SK-N-SH treated with all-trans-retinoic acid at 6 μM for 48 hours (cell line): ENCODE measurements around the gene KPTN.

Experiments
- ARNTL ChIP-seq: fragments of 450-650 bp; formaldehyde crosslinking; IDR thresholded peaks from 2 replicates; pipeline ENCODE4 v1.5.0; 2020; ENCODE audit warnings: low read depth, mild to moderate bottlenecking, moderate library complexity, borderline replicate concordance
- BACH2 ChIP-seq: fragments of 250-450 bp; sonication (Bioruptor Pico); IDR thresholded peaks from 2 replicates; pipeline ENCODE4 v1.9.0; 2021; ENCODE audit warnings: mild to moderate bottlenecking, borderline replicate concordance
- ISL1 ChIP-seq: fragments of 250-450 bp; sonication (Bioruptor Pico); IDR thresholded peaks from 2 replicates; pipeline ENCODE4 v2.1.2; 2022; ENCODE audit warnings: mild to moderate bottlenecking, moderate library complexity
- PPARA ChIP-seq: fragments of 250-450 bp; sonication (Bioruptor Pico); IDR thresholded peaks from 2 replicates; pipeline ENCODE4 v1.5.0; 2020; ENCODE audit warnings: mild to moderate bottlenecking, borderline replicate concordance
- RARB ChIP-seq: fragments of 250-450 bp; sonication (Bioruptor Pico); IDR thresholded peaks from 2 replicates; pipeline ENCODE4 v1.8.0; 2021; ENCODE audit warnings: mild to moderate bottlenecking, moderate library complexity
- SNAI2 ChIP-seq: fragments of 250-450 bp; sonication (Bioruptor Pico); IDR thresholded peaks from 2 replicates; pipeline ENCODE4 v1.5.0; 2020; ENCODE audit warnings: mild to moderate bottlenecking, moderate library complexity
- TCF4 ChIP-seq: fragments of 250-450 bp; sonication (Bioruptor Pico); IDR thresholded peaks from 2 replicates; pipeline ENCODE4 v1.8.0; 2021; ENCODE audit warnings: mild to moderate bottlenecking, moderate library complexity, borderline replicate concordance
- ZFP30 ChIP-seq: fragments of 450-650 bp; formaldehyde crosslinking; IDR thresholded peaks from 2 replicates; pipeline ENCODE4 v1.5.0; 2022; ENCODE audit warnings: mild to moderate bottlenecking, moderate library complexity
- TF ChIP-seq, protein P1 (sequence below): fragments of 250-450 bp; sonication (Bioruptor Pico); IDR thresholded peaks from 2 replicates; pipeline ENCODE4 v1.8.0; 2020; ENCODE audit warnings: mild to moderate bottlenecking, moderate library complexity, borderline replicate concordance
- TF ChIP-seq, protein P2 (sequence below): fragments of 250-450 bp; sonication (Bioruptor Pico); IDR thresholded peaks from 2 replicates; pipeline ENCODE4 v1.8.0; 2021; ENCODE audit warnings: low read depth, mild to moderate bottlenecking, moderate library complexity, borderline replicate concordance
- TF ChIP-seq, protein P3 (sequence below): fragments of 250-450 bp; sonication (Bioruptor Pico); IDR thresholded peaks from 2 replicates; pipeline ENCODE4 v1.5.0; 2020; ENCODE audit warnings: mild to moderate bottlenecking, moderate library complexity

GRCh38 chr19:47448360-47448727 lies 35.7 kb downstream of the KPTN start:
- TF ChIP-seq PPARA (CRISPR knock-in tag), result no peak
- TF ChIP-seq ZFP30 (CRISPR knock-in tag), result no peak
- no peak for TF ChIP-seq SNAI2 (CRISPR knock-in tag)
- no peak for TF ChIP-seq BACH2 (CRISPR knock-in tag)
- TF ChIP-seq, protein P1, sequence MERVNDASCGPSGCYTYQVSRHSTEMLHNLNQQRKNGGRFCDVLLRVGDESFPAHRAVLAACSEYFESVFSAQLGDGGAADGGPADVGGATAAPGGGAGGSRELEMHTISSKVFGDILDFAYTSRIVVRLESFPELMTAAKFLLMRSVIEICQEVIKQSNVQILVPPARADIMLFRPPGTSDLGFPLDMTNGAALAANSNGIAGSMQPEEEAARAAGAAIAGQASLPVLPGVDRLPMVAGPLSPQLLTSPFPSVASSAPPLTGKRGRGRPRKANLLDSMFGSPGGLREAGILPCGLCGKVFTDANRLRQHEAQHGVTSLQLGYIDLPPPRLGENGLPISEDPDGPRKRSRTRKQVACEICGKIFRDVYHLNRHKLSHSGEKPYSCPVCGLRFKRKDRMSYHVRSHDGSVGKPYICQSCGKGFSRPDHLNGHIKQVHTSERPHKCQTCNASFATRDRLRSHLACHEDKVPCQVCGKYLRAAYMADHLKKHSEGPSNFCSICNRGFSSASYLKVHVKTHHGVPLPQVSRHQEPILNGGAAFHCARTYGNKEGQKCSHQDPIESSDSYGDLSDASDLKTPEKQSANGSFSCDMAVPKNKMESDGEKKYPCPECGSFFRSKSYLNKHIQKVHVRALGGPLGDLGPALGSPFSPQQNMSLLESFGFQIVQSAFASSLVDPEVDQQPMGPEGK (CRISPR knock-in tag), result no peak
- no peak for TF ChIP-seq TCF4
- TF ChIP-seq, protein P2, sequence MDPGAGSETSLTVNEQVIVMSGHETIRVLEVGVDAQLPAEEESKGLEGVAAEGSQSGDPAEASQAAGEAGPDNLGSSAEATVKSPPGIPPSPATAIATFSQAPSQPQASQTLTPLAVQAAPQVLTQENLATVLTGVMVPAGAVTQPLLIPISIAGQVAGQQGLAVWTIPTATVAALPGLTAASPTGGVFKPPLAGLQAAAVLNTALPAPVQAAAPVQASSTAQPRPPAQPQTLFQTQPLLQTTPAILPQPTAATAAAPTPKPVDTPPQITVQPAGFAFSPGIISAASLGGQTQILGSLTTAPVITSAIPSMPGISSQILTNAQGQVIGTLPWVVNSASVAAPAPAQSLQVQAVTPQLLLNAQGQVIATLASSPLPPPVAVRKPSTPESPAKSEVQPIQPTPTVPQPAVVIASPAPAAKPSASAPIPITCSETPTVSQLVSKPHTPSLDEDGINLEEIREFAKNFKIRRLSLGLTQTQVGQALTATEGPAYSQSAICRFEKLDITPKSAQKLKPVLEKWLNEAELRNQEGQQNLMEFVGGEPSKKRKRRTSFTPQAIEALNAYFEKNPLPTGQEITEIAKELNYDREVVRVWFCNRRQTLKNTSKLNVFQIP (CRISPR knock-in tag), result no peak
- TF ChIP-seq RARB (CRISPR knock-in tag), result no peak
- TF ChIP-seq, protein P3, sequence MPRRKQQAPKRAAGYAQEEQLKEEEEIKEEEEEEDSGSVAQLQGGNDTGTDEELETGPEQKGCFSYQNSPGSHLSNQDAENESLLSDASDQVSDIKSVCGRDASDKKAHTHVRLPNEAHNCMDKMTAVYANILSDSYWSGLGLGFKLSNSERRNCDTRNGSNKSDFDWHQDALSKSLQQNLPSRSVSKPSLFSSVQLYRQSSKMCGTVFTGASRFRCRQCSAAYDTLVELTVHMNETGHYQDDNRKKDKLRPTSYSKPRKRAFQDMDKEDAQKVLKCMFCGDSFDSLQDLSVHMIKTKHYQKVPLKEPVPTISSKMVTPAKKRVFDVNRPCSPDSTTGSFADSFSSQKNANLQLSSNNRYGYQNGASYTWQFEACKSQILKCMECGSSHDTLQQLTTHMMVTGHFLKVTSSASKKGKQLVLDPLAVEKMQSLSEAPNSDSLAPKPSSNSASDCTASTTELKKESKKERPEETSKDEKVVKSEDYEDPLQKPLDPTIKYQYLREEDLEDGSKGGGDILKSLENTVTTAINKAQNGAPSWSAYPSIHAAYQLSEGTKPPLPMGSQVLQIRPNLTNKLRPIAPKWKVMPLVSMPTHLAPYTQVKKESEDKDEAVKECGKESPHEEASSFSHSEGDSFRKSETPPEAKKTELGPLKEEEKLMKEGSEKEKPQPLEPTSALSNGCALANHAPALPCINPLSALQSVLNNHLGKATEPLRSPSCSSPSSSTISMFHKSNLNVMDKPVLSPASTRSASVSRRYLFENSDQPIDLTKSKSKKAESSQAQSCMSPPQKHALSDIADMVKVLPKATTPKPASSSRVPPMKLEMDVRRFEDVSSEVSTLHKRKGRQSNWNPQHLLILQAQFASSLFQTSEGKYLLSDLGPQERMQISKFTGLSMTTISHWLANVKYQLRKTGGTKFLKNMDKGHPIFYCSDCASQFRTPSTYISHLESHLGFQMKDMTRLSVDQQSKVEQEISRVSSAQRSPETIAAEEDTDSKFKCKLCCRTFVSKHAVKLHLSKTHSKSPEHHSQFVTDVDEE (CRISPR knock-in tag), result no peak
- TF ChIP-seq ISL1 (CRISPR knock-in tag), result no peak
- no peak for TF ChIP-seq ARNTL (CRISPR knock-in tag)
